ENCODE measurements around the gene LARGE1.

- TF ChIP-seq CTCF (conservative IDR thresholded peaks at IDR 0.05; ENCODE audit: low read depth, low read length) = no peak
- TF ChIP-seq EZH2phosphoT487 (IDR thresholded peaks at IDR 0.05; ENCODE audit: borderline replicate concordance, low read length) = no peak
Measured at GRCh38 chr22:33771136-33771535, 149.1 kb downstream of the LARGE1 start.
